GM18517 (cell line): ENCODE data around the gene FMNL2.

ENCODE experiments used
- ATAC-seq: cut with Tn5 transposase; IDR thresholded peaks from one replicate; pipeline ENCODE4 v1.9.1; 2021; ENCODE audit warnings: mild to moderate bottlenecking, moderate library complexity; ENCODE audit not compliant: unreplicated experiment

The FMNL2 gene

GRCh38 chr2:152569186-152569585 is 234.2 kb downstream of the FMNL2 start:
- ATAC-seq: no peak

DNA sequence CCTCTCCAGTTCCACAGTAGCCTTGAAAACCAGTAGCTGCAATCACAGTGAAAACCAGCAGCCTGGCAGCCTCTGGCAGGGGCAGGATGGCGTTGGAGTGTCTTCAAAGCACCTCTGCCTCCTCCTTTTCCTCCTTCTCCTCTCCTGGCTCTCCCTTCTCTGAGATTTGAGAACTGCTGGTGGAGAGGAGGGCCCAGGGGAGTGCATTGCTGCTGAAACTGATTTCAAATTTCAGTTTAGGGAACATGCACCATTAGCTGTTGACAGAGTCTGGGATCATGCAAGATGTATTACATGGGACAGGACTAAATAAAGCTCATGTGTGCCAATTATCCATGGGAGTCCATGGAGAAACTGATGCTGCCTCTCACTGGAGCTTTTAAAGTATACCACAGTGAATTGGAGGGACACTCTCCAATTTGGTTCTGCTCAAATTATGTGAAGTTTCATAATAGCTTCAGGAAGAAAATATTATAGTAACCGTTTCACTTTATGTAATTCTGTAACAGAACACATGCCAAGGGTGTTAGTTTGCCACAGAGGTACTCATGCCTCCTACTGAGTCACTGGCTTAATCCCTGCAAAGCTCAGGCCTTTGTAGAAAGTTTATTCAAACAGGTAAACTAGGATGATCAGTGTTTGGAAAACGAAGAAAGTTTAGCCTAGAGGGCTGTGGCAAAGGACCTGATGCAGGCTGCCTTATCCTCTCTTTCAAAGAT is 236.2 kb downstream of the FMNL2 start:
- ATAC-seq: no peak

DNA sequence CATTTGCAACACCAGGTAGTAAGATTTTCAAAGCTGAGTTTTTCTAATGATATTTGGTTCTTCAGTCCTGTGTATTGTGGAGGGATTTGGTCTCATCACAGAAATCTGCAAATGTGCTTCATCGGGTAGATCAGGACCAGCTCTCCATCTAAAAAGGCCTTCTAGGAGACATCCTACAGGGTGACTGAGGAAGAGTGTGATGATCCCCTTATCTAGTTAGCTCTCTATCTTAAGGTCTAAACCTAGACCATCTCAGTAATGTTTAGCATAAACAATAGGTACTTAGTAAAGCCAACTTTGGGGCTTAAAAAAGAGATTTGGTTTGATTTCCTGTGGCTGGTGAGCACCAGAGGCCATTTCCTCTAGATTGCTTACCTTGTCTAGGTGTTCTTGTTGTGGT is 237.1 kb downstream of the FMNL2 start:
- no peak for ATAC-seq

- peak; percentile 96 for ATAC-seq
Observed at GRCh38 chr2:152573168-152573567, 238.2 kb downstream of the FMNL2 start.

DNA sequence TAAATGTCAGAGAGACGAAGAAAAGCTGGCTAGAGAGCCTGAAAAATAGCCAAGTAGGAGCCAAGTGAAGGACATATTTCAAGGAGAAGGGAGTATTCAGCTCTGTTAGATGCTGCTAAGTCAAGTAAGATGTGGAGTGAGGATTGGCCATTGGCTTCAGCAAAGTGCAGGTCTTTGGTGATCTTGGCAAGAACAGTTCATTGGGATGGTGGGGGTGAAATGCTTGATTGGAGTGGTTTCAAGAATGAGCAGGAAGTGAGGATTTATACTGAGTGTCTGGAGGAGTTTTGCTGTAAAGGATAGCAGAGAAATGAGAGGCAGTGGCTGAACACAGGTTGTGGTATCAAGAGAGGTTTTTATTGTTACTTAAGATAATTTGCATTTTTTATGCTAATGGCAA is 242.6 kb downstream of the FMNL2 start:
- no peak for ATAC-seq

GRCh38 chr2:152578573-152578972 is 243.6 kb downstream of the FMNL2 start:
- ATAC-seq: no peak

- no peak for ATAC-seq
Observed at GRCh38 chr2:152580714-152581113, 245.7 kb downstream of the FMNL2 start.

GRCh38 chr2:152581360-152581759 is 246.4 kb downstream of the FMNL2 start:
- no peak for ATAC-seq

DNA sequence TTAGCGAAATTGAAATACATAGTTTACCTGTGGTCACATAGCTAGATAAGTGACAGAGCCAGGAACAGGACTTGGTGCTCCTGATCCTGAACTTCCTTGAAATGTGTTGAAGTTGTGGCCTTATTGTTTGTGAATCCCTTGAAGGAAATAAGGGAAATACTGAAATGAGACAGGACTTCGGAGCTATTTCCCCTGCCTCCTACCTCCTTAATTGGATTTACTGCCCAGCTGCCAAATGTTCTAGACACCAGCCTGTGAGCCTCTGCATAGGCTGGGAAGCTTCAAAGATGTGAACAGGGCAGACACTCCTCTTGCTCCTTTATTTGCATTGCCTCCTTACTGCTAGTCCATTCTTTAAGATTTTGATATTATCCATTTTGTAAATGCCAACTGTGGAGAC is 247.1 kb downstream of the FMNL2 start:
- ATAC-seq: no peak

DNA sequence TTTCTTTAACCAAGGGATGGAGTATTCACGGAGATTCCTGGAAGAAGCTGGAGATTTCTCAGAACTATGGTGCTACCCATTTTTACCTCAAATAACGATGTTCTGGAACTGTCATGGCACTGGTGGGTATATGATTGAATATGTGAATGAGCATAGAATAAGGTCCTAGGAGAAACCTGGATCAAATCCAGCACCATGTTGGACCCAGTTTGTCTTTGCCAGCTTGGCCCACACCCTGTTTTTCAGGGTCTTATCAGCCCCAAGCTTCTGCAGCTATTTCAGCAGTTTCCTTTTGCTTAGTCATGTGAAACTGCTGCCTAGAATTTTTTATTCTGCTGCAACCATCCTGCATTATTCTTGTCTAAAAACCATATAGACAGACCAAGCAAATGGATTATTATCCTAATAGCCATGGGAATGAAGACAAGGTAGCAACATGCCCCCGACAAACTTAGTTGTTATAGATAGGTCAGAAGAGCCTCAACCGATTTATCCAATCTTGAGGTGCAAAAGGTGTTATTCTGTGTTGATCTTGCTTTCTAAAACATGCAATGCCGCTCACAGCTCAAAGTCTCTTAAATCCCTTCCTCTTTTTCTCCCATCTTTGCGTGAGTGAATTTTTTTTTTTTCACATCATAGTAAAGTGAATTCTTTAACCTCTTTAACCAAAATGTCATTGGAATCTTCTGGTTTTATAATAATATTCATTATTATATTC is 248.7 kb downstream of the FMNL2 start:
- ATAC-seq: no peak

DNA sequence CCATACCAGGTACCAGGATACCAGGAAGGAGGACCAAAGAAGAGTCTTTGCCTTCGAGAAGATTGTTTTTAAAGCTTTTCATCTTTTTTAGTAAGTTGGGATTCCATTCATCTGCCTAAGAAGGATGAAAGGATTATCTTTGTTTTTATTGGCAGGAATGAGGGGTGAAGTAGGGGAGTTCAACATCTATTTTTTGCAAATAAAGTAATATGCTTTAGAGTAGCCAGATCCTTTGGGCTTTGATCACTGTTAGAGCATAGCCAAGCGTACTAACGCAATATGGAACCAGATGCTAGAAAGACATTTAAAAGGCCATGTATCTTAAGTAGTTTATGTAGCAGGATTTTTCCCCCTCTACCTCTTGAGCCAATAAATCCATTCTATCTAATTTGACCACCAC is 249.3 kb downstream of the FMNL2 start:
- ATAC-seq: no peak

GRCh38 chr2:152585830-152586484 is 251.0 kb downstream of the FMNL2 start:
- ATAC-seq: no peak

- ATAC-seq: no peak
Observed at GRCh38 chr2:152587187-152587947, 252.4 kb downstream of the FMNL2 start.

DNA sequence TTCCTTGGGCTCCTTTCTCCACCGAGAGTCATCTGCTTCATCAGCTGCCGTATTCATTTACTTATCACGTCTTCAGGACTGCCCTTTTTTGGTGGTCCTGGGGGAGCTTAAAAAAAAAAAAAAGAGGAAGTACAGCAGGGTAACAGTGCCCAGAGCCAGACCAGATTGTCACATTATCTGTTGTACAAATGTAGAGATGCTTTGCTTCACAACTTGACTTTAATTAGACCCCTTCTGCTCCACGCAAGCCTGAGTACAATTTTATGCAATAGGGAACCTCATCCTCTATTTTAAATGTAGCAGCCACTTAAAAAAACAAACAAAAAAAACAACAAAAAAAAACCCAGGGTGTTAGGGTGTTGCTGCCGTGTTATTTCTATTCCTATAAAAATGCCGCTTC is 254.0 kb downstream of the FMNL2 start:
- ATAC-seq: no peak

- ATAC-seq: peak; percentile 78
Observed at GRCh38 chr2:152594022-152594766, 259.2 kb downstream of the FMNL2 start.

DNA sequence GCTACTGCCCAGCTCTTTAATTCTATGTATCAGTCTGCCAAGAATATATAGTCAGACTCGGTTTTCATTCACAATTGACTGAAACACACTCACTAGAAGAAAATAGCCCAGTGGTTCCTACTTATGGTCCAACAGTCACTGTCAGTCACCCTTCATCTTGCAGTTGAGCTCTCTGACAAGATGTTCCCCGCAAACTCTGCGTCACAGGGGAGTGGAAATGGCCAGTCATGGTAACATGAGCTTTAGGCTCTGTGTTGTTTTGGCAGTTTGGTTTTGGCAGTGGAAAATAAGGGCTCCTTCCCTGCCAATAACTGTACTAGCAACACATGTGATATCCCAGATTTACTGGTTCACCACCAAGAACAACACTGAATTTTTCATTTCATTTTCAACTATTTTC is 259.8 kb downstream of the FMNL2 start:
- no peak for ATAC-seq

DNA sequence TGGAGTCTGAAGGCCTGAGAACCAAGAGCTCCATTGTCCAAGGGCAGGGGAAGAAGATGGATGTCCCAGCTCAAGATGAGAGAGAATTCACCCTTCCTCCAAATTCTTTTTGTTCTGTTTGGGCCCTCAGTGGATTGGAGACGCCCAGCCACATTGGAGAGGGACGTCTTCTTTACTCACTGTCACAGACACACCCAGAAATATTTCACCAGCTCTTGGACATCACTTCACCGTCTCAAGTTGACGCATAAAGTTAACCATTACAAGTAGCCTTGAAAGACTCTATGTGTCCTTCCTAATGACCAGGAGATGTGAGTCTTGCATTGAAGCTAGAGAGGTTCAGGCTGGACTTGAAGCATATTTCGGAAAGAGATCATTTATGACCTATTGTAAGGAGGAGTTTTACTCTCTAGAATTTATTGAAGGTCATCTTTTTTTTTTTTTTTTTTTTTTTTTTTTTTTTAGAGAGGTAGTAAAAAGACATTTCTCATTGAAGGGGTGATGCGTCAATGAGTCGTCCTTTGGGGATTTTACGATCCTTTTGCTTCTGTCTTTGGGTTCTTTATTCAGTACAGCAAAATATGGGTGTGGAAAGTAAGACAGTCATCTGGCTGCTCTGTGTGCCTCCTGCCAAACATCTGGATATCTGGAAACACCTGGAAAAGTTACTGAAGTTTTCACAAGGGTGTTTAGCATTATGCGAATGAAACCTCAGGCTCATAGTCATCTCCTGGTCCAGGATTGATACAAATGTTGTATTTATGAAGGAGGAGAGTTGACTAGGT is 264.2 kb downstream of the FMNL2 start:
- no peak for ATAC-seq

- no peak for ATAC-seq
Observed at GRCh38 chr2:152600051-152600657, 265.2 kb downstream of the FMNL2 start.

DNA sequence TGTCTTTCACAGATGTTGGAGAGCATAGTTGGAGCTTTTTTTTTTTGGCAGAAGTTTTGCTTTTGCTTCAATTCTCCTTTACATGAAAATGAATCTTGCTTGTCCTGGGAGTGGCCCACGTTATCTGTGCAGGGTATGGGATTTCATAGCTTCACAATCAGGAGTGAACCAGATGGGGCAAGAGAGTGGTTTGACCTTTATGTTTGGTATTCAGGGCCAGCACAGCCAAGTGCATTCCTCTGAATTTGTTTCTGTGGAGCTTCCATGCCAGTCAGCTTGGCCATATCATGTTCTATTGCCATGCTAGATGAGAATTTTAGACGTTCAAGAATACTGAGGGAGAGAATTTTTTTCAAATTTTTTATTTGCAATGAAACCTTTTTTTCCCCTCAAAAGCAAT is 265.7 kb downstream of the FMNL2 start:
- no peak for ATAC-seq
